HG03139 (cell line): ENCODE data around the gene PTPRF.

Source experiments
- ATAC-seq: cut with Tn5 transposase; IDR thresholded peaks from one replicate; pipeline ENCODE4 v1.9.1; 2021; ENCODE audit not compliant: unreplicated experiment

The PTPRF gene

GRCh38 chr1:43573066-43573800, 42.5 kb downstream of the PTPRF start:
- ATAC-seq = no peak

- no peak for ATAC-seq
Observed at GRCh38 chr1:43576521-43576920, 45.8 kb downstream of the PTPRF start.

GRCh38 chr1:43577655-43578542, 47.2 kb downstream of the PTPRF start:
- no peak for ATAC-seq

GRCh38 chr1:43580039-43580438, 49.4 kb downstream of the PTPRF start:
- no peak for ATAC-seq

- ATAC-seq = no peak
Observed at GRCh38 chr1:43582162-43582566, 51.5 kb downstream of the PTPRF start.

- ATAC-seq = no peak
Observed at GRCh38 chr1:43583058-43583457, 52.4 kb downstream of the PTPRF start.

GRCh38 chr1:43584204-43584603, 53.5 kb downstream of the PTPRF start:
- ATAC-seq = no peak

GRCh38 chr1:43585557-43585956, 54.9 kb downstream of the PTPRF start:
- no peak for ATAC-seq

- no peak for ATAC-seq
Observed at GRCh38 chr1:43586136-43586731, 55.6 kb downstream of the PTPRF start.

GRCh38 chr1:43587001-43587400, 56.3 kb downstream of the PTPRF start:
- ATAC-seq = no peak

- no peak for ATAC-seq
Observed at GRCh38 chr1:43587594-43587993, 56.9 kb downstream of the PTPRF start.

GRCh38 chr1:43588592-43588991, 57.9 kb downstream of the PTPRF start:
- no peak for ATAC-seq

GRCh38 chr1:43590388-43590925, 59.8 kb downstream of the PTPRF start:
- ATAC-seq = no peak

- ATAC-seq = no peak
Observed at GRCh38 chr1:43591181-43591580, 60.5 kb downstream of the PTPRF start.

GRCh38 chr1:43592051-43592665, 61.5 kb downstream of the PTPRF start:
- no peak for ATAC-seq

GRCh38 chr1:43592974-43593683, 62.4 kb downstream of the PTPRF start:
- ATAC-seq = no peak

- ATAC-seq = no peak
Observed at GRCh38 chr1:43596579-43596978, 65.9 kb downstream of the PTPRF start.

- ATAC-seq = no peak
Observed at GRCh38 chr1:43597028-43597427, 66.3 kb downstream of the PTPRF start.

GRCh38 chr1:43597721-43598120, 67.0 kb downstream of the PTPRF start:
- ATAC-seq = no peak

- no peak for ATAC-seq
Observed at GRCh38 chr1:43598622-43599021, 67.9 kb downstream of the PTPRF start.
